GM12878 (cell line): ENCODE data around the gene GALNTL6. TPM values are rescaled to one million over a fixed set of nuclear protein-coding genes. Genes with fewer than 3 reads are reported as not detected.

Experiments used
- ATAC-seq: fragments of 200-7000 bp; cut with Tn5 transposase; 3 replicates; pipeline ENCODE4 v1.9.1; 2020; ENCODE audit warnings: mild to moderate bottlenecking, moderate library complexity
- BruUV-seq: library from RNA; stranded (reverse); fragments of 400-500 nt; replicated peaks from 2 replicates; lab custom pipeline; 2021; lab: Mats Ljungman, UMichigan
- CTCF ChIA-PET: fragments of 300-600 bp; sonication (Branson Sonifier 250); formaldehyde crosslinking; extraction: SDS; loops from one replicate; lab custom pipeline; 2021; ENCODE audit warnings: inconsistent platforms; lab: Yijun Ruan, JAX
- POLR2A ChIA-PET: fragments of 350-600 bp; formaldehyde crosslinking; extraction: SDS; loops from one replicate; lab custom pipeline; 2021; ENCODE audit warnings: inconsistent platforms; lab: Charles Lee
- RAD21 ChIA-PET: fragments of 300-600 bp; sonication (Branson Sonifier 250); formaldehyde crosslinking; loops from one replicate; lab custom pipeline; 2023; ENCODE audit warnings: antibody characterized with exemption; ENCODE audit not compliant: unreplicated experiment; lab: Charles Lee
- SMC1A ChIA-PET: fragments of 300-600 bp; sonication (Branson Sonifier 250); formaldehyde crosslinking; loops from one replicate; lab custom pipeline; 2023; ENCODE audit not compliant: unreplicated experiment, uncharacterized antibody; lab: Charles Lee
- DNase-seq: peaks from one replicate; pipeline ENCODE4 v3.0.0-alpha.2; 2011; ENCODE audit warnings: low read depth, low spot score
- FAIRE-seq: peaks from 3 replicates; lab custom pipeline; 2011; peaks lifted over from hg19 to GRCh38; lab: Jason Lieb, UNC
- H2AFZ ChIP-seq: 2 replicates; pipeline ENCODE4 v1.6.0; 2011; ENCODE audit warnings: low read depth, low read length, control low read depth; ENCODE audit not compliant: control insufficient read depth
- H3K27ac ChIP-seq: 2 replicates; pipeline ENCODE4 v1.5.1; 2011; ENCODE audit warnings: control low read depth; ENCODE audit not compliant: control insufficient read depth, insufficient read depth
- H3K27me3 ChIP-seq, 2 experiments: replicated peaks in 1 of 2; 2 replicates each; pipeline versions ENCODE4 v1.6.0 to v1.6.1; 2011; ENCODE audit warnings: low read length in 1 of 2; ENCODE audit not compliant: control insufficient read depth in 2 of 2, insufficient read depth in 2 of 2
- H3K36me3 ChIP-seq, 2 experiments: 2 replicates each; pipeline ENCODE4 v1.5.1; 2011; ENCODE audit warnings: low read length in 1 of 2; ENCODE audit not compliant: control insufficient read depth in 2 of 2, insufficient read depth in 2 of 2
- H3K4me1 ChIP-seq: 2 replicates; pipeline ENCODE4 v1.6.1; 2011; ENCODE audit warnings: mild to moderate bottlenecking, low read length, moderate library complexity, mixed read lengths; ENCODE audit not compliant: control insufficient read depth, insufficient read depth
- H3K4me2 ChIP-seq: 2 replicates; pipeline ENCODE4 v1.6.0; 2011; ENCODE audit warnings: control low read depth; ENCODE audit not compliant: control insufficient read depth, insufficient read depth
- H3K4me3 ChIP-seq: fragments of 200-600 bp; sonication (generic); 2 replicates; pipeline ENCODE4 v1.5.1; 2016
- H3K79me2 ChIP-seq: 2 replicates; pipeline ENCODE4 v1.6.0; 2011; ENCODE audit warnings: low read length; ENCODE audit not compliant: control insufficient read depth, insufficient read depth
- H3K9ac ChIP-seq: 2 replicates; pipeline ENCODE4 v1.8.0; 2011; ENCODE audit warnings: low read length, control low read depth, mixed read lengths; ENCODE audit not compliant: control insufficient read depth, insufficient read depth
- H3K9me3 ChIP-seq: replicated peaks from 3 replicates; pipeline ENCODE4 v1.5.1; 2011; ENCODE audit warnings: mild to moderate bottlenecking, low read length; ENCODE audit not compliant: control insufficient read depth, insufficient read depth
- H4K20me1 ChIP-seq: 2 replicates; pipeline ENCODE4 v1.6.0; 2011; ENCODE audit not compliant: control insufficient read depth, insufficient read depth
- ATF7 ChIP-seq: fragments of 450-650 bp; IDR thresholded peaks from 2 replicates; pipeline ENCODE4 v1.6.1; 2016; ENCODE audit warnings: low read depth, mild to moderate bottlenecking
- BCL3 ChIP-seq: IDR thresholded peaks from 2 replicates; pipeline ENCODE4 v1.6.1; 2011; ENCODE audit warnings: borderline replicate concordance, low read depth, mild to moderate bottlenecking, moderate library complexity, low read length; ENCODE audit not compliant: insufficient read depth, poor library complexity, severe bottlenecking
- CHD2 ChIP-seq: IDR thresholded peaks from 2 replicates; pipeline ENCODE4 v1.6.1; 2011; ENCODE audit warnings: low read depth, low read length, improper control_type of control experiment, borderline replicate concordance
- CREB1 ChIP-seq: IDR thresholded peaks from 2 replicates; pipeline ENCODE4 v1.6.1; 2012; ENCODE audit warnings: low read depth, mild to moderate bottlenecking, inconsistent platforms
- EED ChIP-seq: sonication (generic); IDR thresholded peaks from 2 replicates; pipeline ENCODE4 v1.6.1; 2016; ENCODE audit warnings: antibody characterized with exemption, low read depth
- EP300 ChIP-seq, 2 experiments: fragments of 150-350 bp in 1 of 2; IDR thresholded peaks; 2 replicates each; pipeline ENCODE4 v1.6.1; 2011 to 2012; ENCODE audit warnings: low read depth in 2 of 2, low read length in 2 of 2, borderline replicate concordance in 1 of 2, improper control_type of control experiment in 1 of 2, inconsistent platforms in 1 of 2; ENCODE audit not compliant: control insufficient read depth in 1 of 2
- HDAC6 ChIP-seq: fragments of 200-600 bp; sonication (generic); IDR thresholded peaks from one replicate; pipeline ENCODE4 v1.8.0; 2017; ENCODE audit warnings: antibody characterized with exemption; ENCODE audit not compliant: unreplicated experiment
- IKZF1 ChIP-seq: fragments of 450-650 bp; conservative IDR thresholded peaks from 2 replicates; pipeline ENCODE4 v1.6.1; 2017; ENCODE audit warnings: antibody characterized with exemption, mild to moderate bottlenecking
- IRF5 ChIP-seq: fragments of 450-650 bp; IDR thresholded peaks from 2 replicates; pipeline ENCODE4 v1.6.1; 2017; ENCODE audit warnings: borderline replicate concordance
- MTA2 ChIP-seq: fragments of 450-650 bp; IDR thresholded peaks from 2 replicates; pipeline ENCODE4 v1.6.1; 2016; ENCODE audit warnings: low read depth, mild to moderate bottlenecking, moderate library complexity
- USF1 ChIP-seq: IDR thresholded peaks from 2 replicates; pipeline ENCODE4 v1.6.1; 2011; ENCODE audit warnings: borderline replicate concordance, low read depth, mild to moderate bottlenecking, moderate library complexity, mixed read lengths, low read length; ENCODE audit not compliant: insufficient read depth; ENCODE audit errors: extremely low read length
- ZBTB11 ChIP-seq: fragments of 450-650 bp; formaldehyde crosslinking; IDR thresholded peaks from 2 replicates; pipeline ENCODE4 v1.5.0; 2022; ENCODE audit warnings: mild to moderate bottlenecking, missing genetic modification characterization
- ZNF592 ChIP-seq: fragments of 450-650 bp; IDR thresholded peaks from 2 replicates; pipeline ENCODE4 v1.6.1; 2017; ENCODE audit warnings: mild to moderate bottlenecking, moderate library complexity
- WGBS: methylation state at CpG from one replicate; pipeline ENCODE4 v1.1.6; 2016; ENCODE audit warnings: low lambda C conversion rate; ENCODE audit not compliant: insufficient replicate concordance, insufficient coverage; ENCODE audit errors: missing lambda C conversion rate; 5-methylcytosine and 5-hydroxymethylcytosine counted together
- in situ Hi-C: fragments of 300-500 bp; cut with MboI; formaldehyde crosslinking; loops from 9 replicates; pipeline ENCODE4 v1.14.3; 2018; ENCODE audit warnings: mixed read lengths
- intact Hi-C: fragments of 100-400 bp; cut with micrococcal nuclease; formaldehyde crosslinking; loops from one replicate; pipeline ENCODE4 v1.14.2; 2022; ENCODE audit not compliant: unreplicated experiment
- polyA plus RNA-seq, 11 experiments: library from polyadenylated mRNA; depleted of rRNA in 4 of 11; unstranded in 6 of 11; stranded (reverse) in 5 of 11; fragments of >200 nt; fragmentation: Nextera tagmentation in 4 of 11; fragmentation: Illumina TruSeq in 1 of 11; extraction: Ambion mirVana in 4 of 11; extraction: Trizol in 1 of 11; gene quantifications; 1 replicate in 1 of 11; 2 replicates in 10 of 11; pipeline versions ENCODE4 v1.2.1 to v1.2.3, GENCODE V29; 2011 to 2016; ENCODE audit warnings: inconsistent platforms in 2 of 11, missing spikeins in 2 of 11, low read depth in 1 of 11
- total RNA-seq, 4 experiments: library from RNA; depleted of rRNA in 3 of 4; stranded (reverse); fragments of >200 nt in 3 of 4; fragmentation: Illumina TruSeq in 1 of 4; extraction: Trizol in 1 of 4; gene quantifications; 2 replicates each; pipeline versions ENCODE4 v1.2.1 to v1.2.3, GENCODE V29; 2013 to 2021

The GALNTL6 gene
- total and polyA plus RNA-seq, 10 of the 15 experiments (the other 5 are each of a cell fraction or from before 2014, with no cell fraction given), result 0.01 to 0.29 TPM; not detected in 8

GRCh38 chr4:172555725-172556124 is 742.5 kb downstream of the GALNTL6 start:
- H3K27me3 ChIP-seq, result no peaks in the 10 kb centered on the region
- H3K4me3 ChIP-seq, result no peak overlapping the region
- H4K20me1 ChIP-seq, result no peaks in the 10 kb centered on the region
- RAD21 ChIA-PET, result no interaction called here
- CTCF ChIA-PET, result no interaction called here
- H3K79me2 ChIP-seq, result no peaks in the 10 kb centered on the region
- H3K4me2 ChIP-seq, result no peak overlapping the region
- no peaks in the 10 kb centered on the region for H3K4me1 ChIP-seq
- no peak overlapping the region for H3K9ac ChIP-seq
- intact Hi-C loops (no loop called here), in situ Hi-C loops (no loop called here)
- SMC1A ChIA-PET, result no interaction called here
- H2AFZ ChIP-seq, result no peak overlapping the region
- H3K27ac ChIP-seq, result no peak overlapping the region
- no peak for FAIRE-seq
- no peaks in the 10 kb centered on the region for H3K36me3 ChIP-seq
- POLR2A ChIA-PET, result no interaction called here
- no peak for DNase-seq
- 0% methylated on average over 2 of the region's 2 CpGs for WGBS
- H3K9me3 ChIP-seq, result no peaks in the 10 kb centered on the region
- no TSS peak for BruUV-seq
- no peak for ATAC-seq
- TF ChIP-seq IKZF1 (no peak), EED (no peak), EP300 (IDR thresholded peaks at IDR 0.05; ENCODE audit: borderline replicate concordance in 1 of 2, control insufficient read depth in 1 of 2, low read depth in 2 of 2, low read length in 2 of 2) (no peak), USF1 (no peak), BCL3 (no peak), CHD2 (no peak), HDAC6 (no peak), MTA2 (no peak), ZBTB11 (no peak), ATF7 (no peak), ZNF592 (no peak), IRF5 (no peak), CREB1 (no peak)
